ENCODE measurements around the gene NT5DC4.

Gene NT5DC4

DNA sequence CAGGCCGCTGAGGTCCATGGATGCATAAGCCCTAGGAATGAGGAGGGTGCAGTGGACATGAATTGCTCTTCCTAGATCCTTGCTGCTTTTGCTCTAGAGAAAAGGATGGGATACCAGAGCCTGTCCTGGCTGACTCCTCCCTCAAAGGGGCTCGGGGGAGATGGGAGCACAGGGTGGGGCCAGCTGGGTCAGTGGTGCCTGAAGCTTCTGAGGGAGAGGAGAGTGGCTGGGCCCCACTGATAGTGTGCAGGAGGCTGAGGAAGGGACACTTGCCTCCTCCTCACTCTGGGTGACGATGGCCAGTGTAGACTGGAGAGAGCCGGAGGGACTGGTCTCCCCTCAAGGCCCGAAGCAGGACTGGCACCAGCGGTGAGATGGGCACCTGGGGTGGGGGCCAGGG, at the start of gene NT5DC4:
Gene NT5DC4, plus strand, starts transcription at position 236 of the 400 bp plus-strand sequence. Its CDS starts 60 bp downstream, at position 296.
- no peaks in the 10 kb centered on the region for H3K4me1 Mint-ChIP-seq
- no peak within 1 kb of the TSS for H3K4me3 Mint-ChIP-seq
- DNase-seq (ENCODE audit: low spot score in 2 of 2) (no peak), ATAC-seq (no peak)
- H3K27ac Mint-ChIP-seq, result peak within 1 kb of the TSS; percentile 65
- no peaks in the 10 kb centered on the region for H3K9me3 Mint-ChIP-seq
- H3K36me3 Mint-ChIP-seq, result peaks cover 6% of the 10 kb centered on the region

DNA sequence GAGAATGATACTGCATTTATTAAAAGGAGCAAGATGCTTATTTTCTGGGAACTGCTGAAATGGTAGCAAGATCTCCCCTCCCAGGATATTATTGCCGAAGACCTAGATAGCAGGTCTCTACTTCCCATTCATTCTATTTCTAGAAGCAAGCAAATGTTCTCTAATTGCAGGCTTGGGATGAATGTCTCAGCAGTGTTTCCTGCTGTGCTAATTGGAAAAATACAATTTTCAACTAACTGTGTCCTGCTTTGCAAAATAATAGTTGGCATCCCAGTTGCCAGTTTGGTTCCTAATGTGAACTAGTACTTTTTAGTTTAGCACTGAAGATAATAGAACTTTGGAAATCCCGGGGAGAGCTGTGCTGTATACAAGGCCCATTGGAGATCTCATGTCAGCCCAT, 49.0 kb upstream of the NT5DC4 start:
- DNase-seq (ENCODE audit: low spot score in 2 of 2) (no peak), ATAC-seq (no peak)
- H3K4me3 Mint-ChIP-seq, result no peak overlapping the region
- no peaks in the 10 kb centered on the region for H3K9me3 Mint-ChIP-seq
- H3K4me1 Mint-ChIP-seq, result no peaks in the 10 kb centered on the region
- H3K36me3 Mint-ChIP-seq, result peaks cover 9% of the 10 kb centered on the region
- no peak overlapping the region for H3K27ac Mint-ChIP-seq

DNA sequence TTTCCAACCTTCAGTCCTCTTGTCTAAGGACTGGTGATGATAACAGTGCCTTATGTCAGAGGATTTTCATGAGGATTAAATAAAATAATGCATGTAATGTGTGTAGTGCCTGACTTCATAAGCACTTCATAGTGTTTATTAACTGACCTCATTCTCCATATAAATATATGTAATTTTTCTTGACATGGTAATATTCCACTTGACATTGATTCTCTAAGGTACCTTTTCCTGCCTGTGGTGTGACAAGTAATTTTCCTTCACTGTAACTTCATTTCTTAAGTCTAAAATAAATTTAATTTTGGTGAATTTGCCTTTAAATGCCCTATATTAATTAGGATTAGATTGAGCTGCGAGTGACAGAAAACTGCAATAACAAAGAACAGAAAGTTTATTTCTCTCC, 47.8 kb upstream of the NT5DC4 start:
- H3K9me3 Mint-ChIP-seq, result no peaks in the 10 kb centered on the region
- H3K27ac Mint-ChIP-seq, result no peak overlapping the region
- ATAC-seq, result no peak

DNA sequence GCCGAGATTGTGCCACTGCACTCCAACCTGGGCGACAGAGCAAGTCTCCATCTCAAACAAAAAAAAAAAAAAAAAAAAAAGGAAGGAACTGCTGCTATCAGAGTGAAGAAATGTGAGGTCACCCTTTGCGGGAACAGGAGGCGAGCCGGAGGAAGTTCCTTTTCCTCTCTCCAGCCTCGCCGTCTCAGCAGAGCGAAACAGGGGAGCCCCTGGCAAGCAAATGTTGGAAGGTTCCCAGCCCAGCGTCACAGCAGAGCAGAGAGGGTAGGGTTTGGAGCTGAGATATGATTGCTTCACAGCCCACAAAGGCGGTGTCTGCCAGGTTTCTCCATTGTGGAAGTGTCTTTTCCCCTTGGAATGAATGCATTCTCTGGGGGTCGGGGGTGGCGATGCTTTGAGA, 46.6 kb upstream of the NT5DC4 start:
- no peak overlapping the region for H3K4me3 Mint-ChIP-seq
- DNase-seq (ENCODE audit: low spot score in 2 of 2) (no peak), ATAC-seq (no peak)
- H3K27ac Mint-ChIP-seq, result no peak overlapping the region
- H3K36me3 Mint-ChIP-seq, result no peaks in the 10 kb centered on the region
- H3K4me1 Mint-ChIP-seq, result no peaks in the 10 kb centered on the region
- no peaks in the 10 kb centered on the region for H3K9me3 Mint-ChIP-seq

More for the DNA sequence above, 47.8 kb upstream of the NT5DC4 start:
- H3K36me3 Mint-ChIP-seq, result no peaks in the 10 kb centered on the region
- H3K4me1 Mint-ChIP-seq, result no peaks in the 10 kb centered on the region
- no peak overlapping the region for H3K4me3 Mint-ChIP-seq
- no peak for DNase-seq (ENCODE audit: low spot score in 2 of 2)

DNA sequence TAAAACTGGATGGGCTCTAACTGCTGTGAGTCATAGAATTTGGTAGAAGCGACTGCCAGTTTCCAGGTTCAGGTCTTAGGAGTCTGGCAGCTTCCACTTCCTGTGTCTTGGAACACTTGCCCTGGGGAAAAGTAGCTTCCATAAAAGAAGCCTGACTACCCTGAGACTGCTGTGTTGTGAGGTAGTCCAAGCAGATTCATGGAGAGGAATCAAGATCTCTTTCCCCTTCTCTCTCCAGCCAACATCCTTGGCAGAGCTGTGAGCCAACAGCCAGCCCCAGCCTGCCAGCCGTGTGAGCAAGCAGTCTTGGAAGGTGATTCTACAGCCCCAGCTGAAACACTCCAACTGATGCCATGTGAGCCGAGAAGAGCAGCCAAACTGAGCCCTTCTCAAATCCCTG, 41.3 kb upstream of the NT5DC4 start:
- DNase-seq (ENCODE audit: low spot score in 2 of 2), result no peak
- H3K4me3 Mint-ChIP-seq, result no peak overlapping the region
- no peaks in the 10 kb centered on the region for H3K9me3 Mint-ChIP-seq
- peaks cover 8% of the 10 kb centered on the region for H3K4me1 Mint-ChIP-seq
- no peak overlapping the region for H3K27ac Mint-ChIP-seq
- no peaks in the 10 kb centered on the region for H3K36me3 Mint-ChIP-seq
- ATAC-seq, result no peak

DNA sequence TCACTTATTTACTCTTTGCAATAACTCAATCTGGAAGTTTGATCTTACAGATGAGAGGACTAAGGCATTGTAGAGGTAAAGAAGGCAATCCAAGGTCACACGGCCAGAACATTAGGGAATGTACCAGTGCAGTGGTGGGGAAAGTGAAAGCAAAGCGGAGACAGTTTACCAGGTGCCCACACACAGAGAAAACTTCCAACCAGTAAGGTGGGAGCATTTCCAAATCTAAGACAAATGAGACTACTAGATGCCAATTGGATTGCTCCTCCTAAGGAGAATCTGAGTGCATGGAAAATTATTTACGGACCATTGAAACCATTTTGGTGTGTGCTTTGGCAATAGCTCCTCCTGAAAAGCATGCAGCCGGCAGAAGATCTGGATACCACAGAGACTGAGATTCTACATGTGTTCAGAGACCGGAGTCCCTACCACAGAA, 40.1 kb upstream of the NT5DC4 start:
- ATAC-seq (no peak), DNase-seq (ENCODE audit: low spot score in 2 of 2) (no peak)
- Mint-ChIP-seq H3K9me3 (no peaks in the 10 kb centered on the region), H3K36me3 (no peaks in the 10 kb centered on the region), H3K4me1 (peaks cover 16% of the 10 kb centered on the region), H3K27ac (no peak overlapping the region), H3K4me3 (no peak overlapping the region)

DNA sequence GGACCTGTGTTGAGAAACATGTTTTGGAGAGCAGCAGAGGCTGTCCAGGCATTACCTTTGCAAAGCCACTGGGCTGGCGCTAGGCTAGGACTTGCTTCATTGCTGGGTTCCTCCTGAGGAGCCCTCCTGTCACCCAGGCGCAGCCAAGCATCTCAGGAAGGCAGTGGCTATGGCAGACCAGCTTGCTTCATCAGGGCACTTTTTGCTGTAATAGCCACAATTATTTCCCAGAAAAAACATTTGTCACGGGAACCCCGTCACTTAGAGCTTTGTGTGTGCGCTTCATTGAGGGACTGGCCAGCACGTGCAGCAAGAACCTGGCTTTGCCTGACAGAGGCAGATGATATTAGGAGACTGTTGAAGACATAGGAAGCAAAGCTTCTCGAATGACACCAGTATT, 38.7 kb upstream of the NT5DC4 start:
- Mint-ChIP-seq H3K4me3 (no peak overlapping the region), H3K4me1 (peaks cover 16% of the 10 kb centered on the region), H3K9me3 (no peaks in the 10 kb centered on the region), H3K36me3 (no peaks in the 10 kb centered on the region), H3K27ac (no peak overlapping the region)
- no peak for ATAC-seq
- DNase-seq (ENCODE audit: low spot score in 2 of 2), result no peak

DNA sequence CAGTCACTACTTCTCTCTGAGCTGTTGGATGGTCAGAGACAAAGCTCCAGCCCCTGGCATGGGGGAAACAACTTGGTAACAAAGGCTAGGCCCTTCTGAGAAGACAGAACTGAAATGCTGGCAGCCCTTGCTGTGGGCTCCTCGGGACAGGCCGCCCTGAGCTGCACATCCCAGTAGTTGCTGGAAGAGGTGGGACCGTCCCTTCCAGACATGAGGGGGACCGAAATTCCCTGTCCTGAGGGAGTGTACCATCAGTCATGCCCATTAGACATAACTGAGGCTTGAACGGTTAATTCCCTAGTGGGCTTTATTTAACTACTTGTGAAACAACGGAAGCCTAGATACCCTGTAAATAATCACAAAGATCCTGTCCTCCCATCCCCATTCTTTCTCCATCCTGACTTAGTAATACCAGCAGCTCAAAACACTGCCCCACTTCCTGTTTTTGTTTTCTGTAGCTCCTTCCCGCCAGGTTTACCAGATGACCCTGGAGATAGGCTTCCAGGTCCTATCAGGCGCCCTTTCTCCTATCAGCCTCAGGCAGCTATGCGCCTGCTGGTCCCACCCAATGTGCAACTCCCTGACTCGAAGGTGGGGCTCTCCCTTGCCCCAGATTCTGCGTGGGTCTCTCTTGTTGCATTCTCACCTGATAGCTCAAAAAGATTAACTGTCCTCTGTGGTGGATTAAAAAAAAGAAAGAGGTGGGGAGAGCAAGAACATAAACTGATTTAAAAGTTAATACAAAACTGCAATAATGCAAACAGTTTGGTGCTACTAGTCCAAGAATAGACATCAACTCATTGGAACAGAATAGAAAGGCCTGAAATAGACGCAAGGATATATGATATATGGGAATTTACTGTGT, 37.0 kb upstream of the NT5DC4 start:
- Mint-ChIP-seq H3K4me3 (no peak overlapping the region), H3K36me3 (no peaks in the 10 kb centered on the region), H3K4me1 (peaks cover 16% of the 10 kb centered on the region), H3K27ac (peak overlapping the region; percentile 64), H3K9me3 (no peaks in the 10 kb centered on the region)
- ATAC-seq (no peak), DNase-seq (ENCODE audit: low spot score in 2 of 2) (no peak)

DNA sequence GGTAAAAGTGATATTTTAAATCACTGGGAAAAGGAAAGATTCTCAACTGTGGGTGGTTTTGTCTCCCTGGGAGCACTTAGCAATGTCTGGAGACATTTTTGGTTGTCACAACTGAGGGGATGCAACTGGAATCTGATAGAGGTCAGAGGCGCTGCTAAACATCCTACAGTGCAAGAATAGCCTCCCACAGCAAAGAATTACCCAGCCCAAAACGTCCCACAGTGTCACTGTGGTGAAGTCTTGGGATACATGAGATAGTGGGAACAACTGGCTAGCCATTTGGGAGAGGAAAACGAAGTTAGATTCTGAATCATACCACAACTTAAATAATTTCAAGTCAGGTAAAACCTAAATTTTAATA, 36.4 kb upstream of the NT5DC4 start:
- DNase-seq (ENCODE audit: low spot score in 2 of 2), result no peak
- H3K4me1 Mint-ChIP-seq, result peaks cover 16% of the 10 kb centered on the region
- no peaks in the 10 kb centered on the region for H3K36me3 Mint-ChIP-seq
- no peak overlapping the region for H3K4me3 Mint-ChIP-seq
- H3K9me3 Mint-ChIP-seq, result no peaks in the 10 kb centered on the region
- no peak for ATAC-seq
- no peak overlapping the region for H3K27ac Mint-ChIP-seq

DNA sequence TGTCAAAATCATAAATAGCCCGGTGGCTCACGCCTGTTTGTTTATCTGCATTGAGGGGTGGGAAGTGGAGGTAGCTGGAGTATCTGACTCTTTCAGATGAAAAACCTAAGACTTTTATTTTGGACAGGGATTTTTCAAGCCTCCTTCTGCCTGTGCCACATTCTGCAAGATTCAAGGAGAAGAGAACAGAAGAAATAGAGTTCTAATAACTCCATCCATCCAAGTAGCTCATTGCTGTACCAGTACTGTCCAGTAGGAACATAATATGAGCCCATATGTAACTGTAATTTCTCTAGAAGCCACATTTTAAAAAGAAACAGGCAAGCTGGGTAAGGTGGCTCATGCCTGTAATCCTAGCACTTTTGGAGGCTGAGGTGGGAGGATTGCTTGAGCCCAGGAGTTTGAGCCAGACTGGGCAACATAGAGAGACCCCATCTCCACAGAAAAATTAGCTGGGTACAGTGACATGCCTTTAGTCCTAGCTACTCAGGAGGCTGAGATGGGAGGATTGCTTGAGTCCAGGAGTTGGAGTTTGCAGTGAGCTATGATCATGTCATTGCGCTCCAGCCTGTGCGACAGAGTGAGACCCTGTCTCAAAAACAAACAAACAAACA, 35.4 kb upstream of the NT5DC4 start:
- no peak overlapping the region for H3K27ac Mint-ChIP-seq
- H3K4me1 Mint-ChIP-seq, result peaks cover 16% of the 10 kb centered on the region
- DNase-seq (ENCODE audit: low spot score in 2 of 2) (no peak), ATAC-seq (peak; percentile 31)
- no peaks in the 10 kb centered on the region for H3K9me3 Mint-ChIP-seq
- H3K4me3 Mint-ChIP-seq, result no peak overlapping the region
- H3K36me3 Mint-ChIP-seq, result no peaks in the 10 kb centered on the region

DNA sequence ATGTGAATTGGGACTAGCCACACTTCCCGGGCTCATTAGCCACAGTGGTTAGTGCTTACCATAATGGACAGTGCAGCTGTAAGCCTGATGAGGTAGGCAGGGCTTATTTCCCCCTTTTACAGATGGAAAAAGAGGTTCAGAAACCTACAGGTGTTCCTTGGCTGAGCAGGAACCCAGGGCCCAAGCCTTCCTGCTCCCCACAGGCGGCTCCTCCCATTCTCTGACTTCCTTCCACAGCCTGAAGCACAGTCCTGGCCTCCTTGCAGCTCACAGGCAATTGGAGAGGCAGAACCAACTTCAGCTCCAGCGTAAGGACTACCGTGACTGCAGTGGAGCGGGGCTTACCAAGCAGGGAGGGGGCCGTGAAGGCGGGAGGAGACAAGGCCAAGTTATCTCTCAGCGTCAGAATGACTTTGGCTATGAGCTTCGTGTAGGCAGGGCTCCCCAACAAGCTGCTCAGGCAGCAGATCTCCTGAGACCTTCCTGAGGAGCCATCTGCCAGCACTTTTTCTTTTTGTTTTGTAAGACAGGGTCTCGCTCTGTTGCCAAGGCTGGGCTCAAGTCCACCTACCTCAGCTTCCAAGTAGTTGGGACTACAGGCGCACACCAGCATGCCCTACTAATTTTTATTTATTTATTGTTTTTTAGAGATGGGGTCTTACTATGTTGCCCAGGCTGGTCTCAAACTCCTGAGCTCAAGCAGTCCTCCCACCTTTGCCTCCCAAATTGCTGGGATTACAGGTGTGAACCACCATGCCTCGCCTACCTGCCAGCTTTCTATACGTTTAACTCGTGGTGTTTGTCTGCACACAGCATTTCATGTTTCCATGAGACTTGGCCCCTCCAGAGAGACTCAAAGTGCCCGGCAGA, 34.2 kb upstream of the NT5DC4 start:
- no peak for DNase-seq (ENCODE audit: low spot score in 2 of 2)
- peaks cover 27% of the 10 kb centered on the region for H3K4me1 Mint-ChIP-seq

DNA sequence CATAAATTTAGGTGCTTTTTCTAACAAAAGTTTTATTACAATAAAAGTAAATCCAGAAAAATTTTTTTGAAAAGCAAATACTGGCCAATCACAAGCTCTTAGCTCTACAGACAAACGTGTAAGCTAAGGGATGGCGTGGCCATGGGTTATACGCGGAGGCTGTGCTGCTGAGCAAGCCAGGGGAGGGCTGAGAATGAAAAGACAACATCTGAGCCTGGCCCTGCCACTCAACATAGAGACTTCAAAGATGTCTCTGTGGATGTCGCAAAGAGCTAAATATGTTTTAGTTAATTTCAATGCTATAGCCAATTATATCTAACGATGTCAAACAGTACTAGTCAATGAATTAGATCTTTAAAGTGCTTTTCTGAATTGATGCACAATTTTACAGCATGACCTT, 33.3 kb upstream of the NT5DC4 start:
- Mint-ChIP-seq H3K9me3 (no peaks in the 10 kb centered on the region), H3K36me3 (peaks cover under 1% of the 10 kb centered on the region), H3K27ac (no peak overlapping the region), H3K4me1 (peaks cover 36% of the 10 kb centered on the region), H3K4me3 (no peak overlapping the region)
- no peak for ATAC-seq
- DNase-seq (ENCODE audit: low spot score in 2 of 2), result no peak

More for the DNA sequence above, 34.2 kb upstream of the NT5DC4 start:
- no peaks in the 10 kb centered on the region for H3K9me3 Mint-ChIP-seq
- H3K36me3 Mint-ChIP-seq, result no peaks in the 10 kb centered on the region
- ATAC-seq, result no peak
- no peak overlapping the region for H3K27ac Mint-ChIP-seq
- H3K4me3 Mint-ChIP-seq, result no peak overlapping the region

DNA sequence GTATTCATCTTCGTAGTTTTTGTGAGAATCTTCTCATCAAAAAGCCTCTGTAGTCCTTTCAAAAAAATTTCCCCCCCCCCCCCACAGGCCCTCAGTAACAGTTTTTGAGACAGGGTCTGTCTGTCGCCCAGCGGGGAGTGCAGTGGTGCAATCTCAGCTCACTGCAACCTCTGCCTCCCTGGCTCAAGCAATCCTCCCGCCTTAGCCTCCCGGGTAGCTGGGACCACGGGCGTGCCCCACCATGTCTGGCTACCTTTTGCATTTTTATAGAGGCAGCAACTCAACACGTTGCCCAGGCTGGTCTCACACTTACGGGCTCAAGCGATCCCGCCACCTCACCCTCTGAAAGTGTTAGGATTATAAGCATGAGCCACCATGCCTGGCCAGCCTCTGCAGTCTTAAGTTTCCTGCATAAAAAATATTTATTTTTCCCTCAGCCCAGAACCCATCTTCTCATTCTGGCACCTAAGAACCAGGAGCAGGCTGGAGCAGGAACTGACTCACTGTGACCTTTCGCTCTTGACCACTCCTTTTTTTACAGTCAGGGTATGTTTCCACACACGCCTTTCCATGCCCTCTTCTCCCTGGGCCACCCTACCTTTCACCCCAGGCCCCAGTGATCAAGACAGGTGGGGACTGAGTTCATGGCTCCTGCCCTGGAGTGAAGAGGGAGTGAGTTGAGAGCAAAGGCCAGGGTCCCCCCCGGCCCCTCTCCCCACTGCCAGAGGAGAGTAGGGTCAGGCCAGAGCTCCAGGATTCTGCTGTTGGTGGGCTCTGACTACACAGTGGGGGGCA, 32.5 kb upstream of the NT5DC4 start:
- Mint-ChIP-seq H3K4me3 (no peak overlapping the region), H3K36me3 (peaks cover 8% of the 10 kb centered on the region), H3K27ac (no peak overlapping the region), H3K4me1 (peaks cover 44% of the 10 kb centered on the region), H3K9me3 (no peaks in the 10 kb centered on the region)
- no peak for DNase-seq (ENCODE audit: low spot score in 2 of 2)
- no peak for ATAC-seq

DNA sequence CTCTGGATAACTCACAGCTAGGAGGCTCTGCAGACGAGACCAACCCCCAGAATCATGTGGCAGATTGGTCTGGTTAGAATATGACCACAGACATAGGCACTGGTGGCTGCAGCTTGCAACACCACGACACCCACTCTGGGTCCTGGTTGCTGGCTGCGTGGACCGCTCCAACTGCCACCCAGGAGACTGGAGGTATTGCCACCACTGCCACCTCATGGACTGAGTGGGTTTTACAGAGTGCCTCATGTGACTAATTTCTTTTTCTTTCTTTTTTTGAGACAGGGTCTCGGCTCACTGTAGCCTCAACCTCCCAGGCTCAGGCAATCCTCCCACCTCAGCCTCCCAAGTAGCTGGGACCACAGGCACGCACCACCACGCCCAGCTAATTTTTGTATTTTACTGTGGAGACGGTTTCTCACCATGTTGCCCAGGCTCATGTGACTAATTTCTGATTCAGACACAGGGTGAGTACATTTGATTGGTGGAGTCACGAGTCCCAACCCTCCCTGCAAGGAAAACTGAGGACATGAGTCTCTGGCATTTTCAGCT, 29.9 kb upstream of the NT5DC4 start:
- Mint-ChIP-seq H3K4me1 (peaks cover 34% of the 10 kb centered on the region), H3K9me3 (no peaks in the 10 kb centered on the region), H3K4me3 (peak overlapping the region; percentile 66), H3K36me3 (peaks cover 8% of the 10 kb centered on the region), H3K27ac (peak overlapping the region; percentile 64)
- ATAC-seq, result peak; percentile 71
- DNase-seq (ENCODE audit: low spot score in 2 of 2), result peak; percentile 51 to 81
